Right renal pelvis (tissue), 4 donors: ENCODE measurements around the gene TENM4. TPM values are rescaled to one million over a fixed set of nuclear protein-coding genes. Genes with fewer than 3 reads are reported as not detected.

Experiments used
- DNase-seq, 4 donors: peaks; one replicate each; pipeline ENCODE4 v3.0.0-alpha.2; 2013; ENCODE audit warnings: low read depth in 4 of 4, low spot score in 3 of 4, missing footprints in 1 of 4
- polyA plus RNA-seq, 4 donors: library from polyadenylated mRNA; unstranded; fragments of 120-200 nt; gene quantifications; one replicate each; pipeline ENCODE4 v1.2.1, GENCODE V29; 2013; ENCODE audit not compliant: insufficient read length in 4 of 4

TENM4 gene
- polyA plus RNA-seq, 4 donors, result 19.9 to 26.6 (median 22.0) TPM

- DNase-seq, result no peak
Observed at GRCh38 chr11:79453617-79454016, 12.8 kb upstream of the TENM4 start.

GRCh38 chr11:79449040-79449439 is 8.2 kb upstream of the TENM4 start:
- DNase-seq, result no peak

DNA sequence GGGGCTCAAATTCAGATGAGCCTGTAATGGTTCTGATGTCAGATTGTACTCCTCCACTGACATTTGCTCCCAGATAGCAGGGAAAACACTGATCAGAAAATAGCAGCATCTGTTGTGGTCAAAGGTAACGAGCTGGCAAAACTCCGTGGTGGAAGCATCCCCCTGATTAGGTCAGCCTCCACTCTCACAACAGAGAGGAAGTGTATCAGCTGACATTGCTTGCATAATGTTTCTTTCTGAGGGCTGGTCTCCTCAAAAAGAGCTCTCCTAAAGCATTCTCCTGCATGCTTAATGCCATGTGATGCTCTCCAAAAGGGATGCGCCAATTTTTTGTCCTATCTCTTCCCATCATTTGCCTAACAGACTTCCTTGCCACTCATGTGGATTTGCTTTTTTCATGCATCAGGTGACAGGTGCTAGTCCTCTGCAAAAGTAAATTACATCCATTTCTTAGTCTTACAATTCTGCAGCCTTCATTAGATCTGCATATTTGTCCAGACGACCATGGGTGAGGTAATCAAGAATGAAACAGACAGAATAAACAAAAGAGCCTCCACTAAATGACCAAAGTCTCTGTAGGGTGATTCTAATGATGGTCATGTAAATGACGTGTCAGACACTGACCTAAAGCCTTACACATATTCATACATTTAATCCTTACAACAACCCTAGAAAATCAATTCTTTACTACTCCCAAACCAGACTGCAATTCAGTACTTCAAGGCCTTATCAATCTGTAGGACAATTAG is 6.4 kb upstream of the TENM4 start:
- no peak for DNase-seq

DNA sequence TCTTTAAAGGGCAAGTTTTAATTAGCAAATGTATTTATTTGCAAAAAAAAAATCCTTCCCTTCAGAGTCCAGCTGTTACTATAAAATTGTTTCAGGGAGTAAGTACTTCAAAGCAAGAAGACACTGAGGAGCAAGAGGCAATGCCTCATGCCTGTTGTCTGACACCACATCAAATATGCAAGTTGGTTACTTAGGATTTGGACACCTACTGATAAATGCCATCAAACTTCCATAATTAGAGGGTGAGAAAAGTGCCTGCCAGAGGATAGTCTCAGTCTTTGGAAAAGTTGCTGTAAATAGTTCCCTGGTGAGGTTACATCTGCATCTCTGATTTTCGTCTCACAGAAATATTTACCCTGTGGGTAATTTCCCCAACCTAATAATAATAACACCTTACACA is 4.1 kb upstream of the TENM4 start:
- no peak for DNase-seq

- DNase-seq, result peak in 3 of 4 donors; percentile 13 to 37 (median 23)
Observed at GRCh38 chr11:79441461-79441875, 638 bp upstream of the TENM4 start.

GRCh38 chr11:79439886-79440570 is 802 bp downstream of the TENM4 start:
- peak in 3 of 4 donors; percentile 33 to 57 (median 37) for DNase-seq

DNA sequence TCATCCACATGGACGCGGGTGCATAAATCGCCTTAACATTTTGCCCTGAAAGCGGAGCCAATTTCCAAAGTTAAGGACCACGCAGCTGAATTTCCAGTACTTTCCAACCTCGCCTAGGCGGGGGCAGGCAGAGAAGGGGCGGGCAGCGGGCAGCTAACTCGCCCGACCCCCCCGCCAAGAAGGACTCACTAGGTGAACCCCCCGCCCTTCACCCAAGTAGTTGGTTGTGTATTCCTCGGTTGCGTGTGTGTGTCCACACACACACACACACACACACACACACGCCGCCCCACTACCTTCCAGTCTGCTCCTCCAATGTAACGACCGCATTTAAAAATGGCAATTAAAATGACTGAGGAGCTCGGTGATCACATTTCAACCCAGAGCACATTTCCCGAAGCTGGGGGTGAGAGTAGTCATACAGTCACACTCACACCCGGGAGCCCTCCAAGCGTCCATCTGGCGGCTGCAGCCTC is 1.4 kb downstream of the TENM4 start:
- peak in 2 of 4 donors; percentile 25 to 28 for DNase-seq

DNA sequence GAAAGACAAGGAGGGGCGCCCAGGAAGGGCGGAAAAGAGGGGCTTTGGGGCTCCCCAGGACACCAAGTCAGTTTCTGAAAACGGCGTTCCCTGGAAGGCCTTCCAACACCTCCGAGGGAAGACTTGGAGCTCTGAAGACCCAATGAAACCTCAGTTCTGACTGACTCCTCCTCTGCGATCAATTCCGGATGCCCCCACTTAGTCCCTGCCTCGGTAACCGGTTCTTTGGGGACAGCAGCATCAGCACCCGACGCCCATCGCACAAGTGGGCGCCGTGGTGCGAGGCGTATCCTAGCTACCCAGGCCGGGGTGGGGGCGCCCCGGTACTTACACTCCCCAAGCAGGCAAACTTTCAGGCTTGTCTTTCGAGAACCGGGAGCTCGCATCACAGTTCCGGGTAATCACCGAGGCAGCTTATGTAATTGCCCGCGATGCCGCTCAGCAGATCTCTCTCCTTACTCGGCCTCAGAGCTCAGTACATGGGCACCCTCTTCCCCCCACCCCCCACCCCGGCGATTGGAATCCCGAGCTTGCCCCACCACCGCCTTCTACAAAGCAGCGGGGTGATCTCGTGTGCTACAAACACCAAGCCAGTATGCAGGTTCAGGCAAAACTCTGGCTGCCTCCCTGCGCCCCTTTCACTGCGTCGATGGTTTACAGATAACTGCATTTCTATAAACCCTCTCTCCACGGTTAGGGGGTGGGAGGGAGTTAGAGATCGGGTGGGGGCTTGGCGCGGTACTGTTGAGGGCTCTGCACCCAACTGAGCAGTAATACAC is 2.0 kb downstream of the TENM4 start:
- peak in 3 of 4 donors; percentile 8 to 26 (median 18) for DNase-seq

DNA sequence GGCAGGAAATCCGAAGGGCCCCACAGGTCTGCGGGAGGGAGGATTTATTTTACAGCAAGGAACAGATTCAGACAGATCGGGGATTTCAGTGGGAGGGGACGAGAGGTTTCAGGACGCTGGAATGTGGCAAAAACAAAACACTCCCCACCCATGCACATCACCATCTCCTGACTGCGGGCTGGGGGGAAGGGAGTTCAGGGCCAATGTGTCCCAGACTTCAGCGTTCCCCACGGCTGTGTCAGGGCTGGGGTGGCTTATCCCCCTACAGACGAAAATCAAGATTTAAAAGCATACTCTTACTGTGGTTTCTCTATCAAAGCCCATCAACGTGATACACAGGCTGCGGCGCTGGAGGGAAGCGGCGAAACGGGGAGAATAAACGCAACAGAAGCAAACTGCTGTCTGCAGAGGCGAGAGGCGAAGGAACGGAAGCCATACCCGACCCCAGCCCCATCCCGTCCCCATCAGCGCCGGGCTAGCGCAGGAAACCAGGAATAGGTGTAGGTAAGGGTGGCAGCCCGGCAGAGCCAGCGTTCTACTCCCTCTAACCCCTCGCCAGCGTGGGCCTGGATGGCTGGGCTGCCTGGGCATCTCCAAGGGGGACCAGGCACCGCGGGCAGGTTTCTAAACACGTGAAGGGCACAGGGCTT is 2.7 kb downstream of the TENM4 start:
- DNase-seq, result peak in 2 of 4 donors; percentile 20 to 31

DNA sequence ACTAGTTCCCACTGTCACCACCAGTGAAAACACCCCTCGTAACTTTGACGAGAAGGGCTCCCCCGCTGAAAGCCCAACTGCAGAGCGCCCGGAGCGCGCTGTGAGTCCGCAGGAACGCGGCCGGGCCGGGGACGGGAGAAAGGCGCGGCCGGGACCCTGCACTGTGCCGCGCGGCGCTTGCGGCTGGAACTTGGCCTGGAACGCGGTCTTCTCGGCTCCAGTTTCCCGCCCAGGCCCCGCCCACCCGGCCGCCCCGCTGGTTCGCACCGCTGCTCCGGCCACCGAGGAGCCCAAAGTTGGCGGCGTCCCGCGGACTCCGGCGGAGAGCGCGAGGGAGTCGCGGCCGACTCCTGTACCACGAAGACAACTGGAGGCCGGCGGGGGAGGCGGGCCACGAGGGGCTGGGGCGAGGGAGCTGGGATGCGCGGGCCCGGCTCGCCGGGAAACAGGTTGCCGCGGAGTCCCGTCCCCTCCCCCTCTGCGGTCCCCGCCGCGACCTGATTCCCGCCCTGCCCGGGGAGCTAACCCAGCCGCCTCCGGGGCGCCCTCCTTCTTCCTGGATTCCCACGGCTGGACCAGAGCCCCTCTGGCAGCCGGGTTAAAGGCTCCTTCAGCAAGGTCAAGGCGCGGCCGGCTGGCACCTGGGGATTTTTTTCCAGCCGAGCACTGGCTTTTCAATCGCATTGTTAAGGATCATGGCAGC is 3.4 kb downstream of the TENM4 start:
- DNase-seq, result peak in 2 of 4 donors; percentile 49 to 66

DNA sequence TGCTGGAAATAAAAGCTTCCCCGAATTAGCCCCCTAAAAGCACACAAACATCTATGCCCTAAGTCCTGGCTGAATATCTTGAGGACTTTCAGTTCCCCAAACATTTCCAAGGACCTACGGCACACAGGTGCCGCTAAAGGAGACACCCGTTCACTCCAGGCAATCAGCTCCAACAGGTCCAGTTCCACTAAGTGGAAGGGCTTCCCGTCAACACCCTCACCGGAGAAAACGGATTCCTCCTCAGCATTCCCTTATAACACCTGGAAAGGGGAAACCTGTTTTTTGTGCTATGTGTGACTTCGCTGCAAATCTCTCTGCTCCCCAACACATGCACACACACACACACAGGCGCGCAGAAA is 3.9 kb downstream of the TENM4 start:
- peak in 1 of 4 donors; percentile 8 for DNase-seq

DNA sequence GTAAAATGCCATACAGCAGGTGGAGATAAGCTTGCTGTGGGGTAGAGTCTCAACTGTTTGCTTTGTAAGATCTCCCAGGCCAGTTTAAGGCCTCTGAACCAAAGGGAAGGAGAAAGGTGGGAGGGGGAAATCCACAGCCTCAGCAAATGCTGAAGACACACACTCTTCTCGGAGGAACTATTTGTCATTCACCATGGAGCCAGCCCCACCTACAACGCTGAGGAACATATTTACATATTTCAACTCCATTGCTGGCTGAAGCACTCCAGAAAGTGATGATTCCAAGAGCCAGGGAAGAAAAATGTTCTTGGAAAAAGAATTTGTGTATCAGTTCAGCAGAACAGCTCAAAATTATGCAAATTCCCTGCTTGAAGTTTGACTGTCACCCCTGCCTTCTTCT is 6.5 kb downstream of the TENM4 start:
- DNase-seq, result no peak

GRCh38 chr11:79432138-79432537 is 8.7 kb downstream of the TENM4 start:
- no peak for DNase-seq

- no peak for DNase-seq
Observed at GRCh38 chr11:79431535-79431934, 9.3 kb downstream of the TENM4 start.

GRCh38 chr11:79430280-79430679 is 10.6 kb downstream of the TENM4 start:
- DNase-seq, result no peak

- no peak for DNase-seq
Observed at GRCh38 chr11:79428406-79428805, 12.4 kb downstream of the TENM4 start.

GRCh38 chr11:79427611-79428327 is 13.1 kb downstream of the TENM4 start:
- DNase-seq, result no peak

DNA sequence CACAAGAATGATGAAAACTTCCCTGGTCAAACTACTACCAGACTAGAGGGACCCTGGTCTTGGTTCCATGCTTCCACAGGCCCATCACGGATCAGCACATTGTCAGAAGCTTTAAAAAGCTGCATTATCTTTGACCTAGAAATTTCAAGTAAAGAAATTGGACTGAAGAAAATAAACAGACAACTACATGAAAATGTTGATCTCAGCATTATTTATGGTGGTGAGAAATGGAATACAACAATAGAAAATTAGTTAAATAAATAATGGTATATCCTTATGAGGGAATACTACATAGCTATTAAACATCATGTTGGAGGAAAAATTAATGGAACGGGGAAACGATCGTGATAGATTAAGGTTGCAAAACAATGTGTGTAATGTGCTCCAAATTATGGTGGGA is 13.7 kb downstream of the TENM4 start:
- no peak for DNase-seq

GRCh38 chr11:79425463-79425862 is 15.4 kb downstream of the TENM4 start:
- DNase-seq, result no peak
